ENCODE results near the gene LIX1L.

Gene LIX1L

DNA sequence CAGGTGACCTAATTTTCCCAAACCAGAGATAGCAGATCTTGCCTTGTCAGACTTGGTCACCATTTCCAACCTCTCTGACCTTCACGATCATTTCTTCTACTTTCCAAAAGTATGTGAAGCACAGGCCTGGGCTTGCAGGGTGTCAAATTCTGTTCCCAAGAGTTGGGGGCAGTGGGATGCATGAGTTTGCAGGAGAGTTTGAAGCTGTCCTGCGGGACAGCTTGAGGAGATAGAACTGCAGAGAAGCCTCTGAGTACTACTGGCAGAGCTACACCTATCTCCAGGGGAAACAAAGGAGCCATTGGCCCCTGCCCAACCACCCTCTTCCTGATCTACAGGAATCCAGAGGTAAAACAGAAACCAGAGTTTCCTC is 27.3 kb upstream of the LIX1L start:
- no peak for DNase-seq

DNA sequence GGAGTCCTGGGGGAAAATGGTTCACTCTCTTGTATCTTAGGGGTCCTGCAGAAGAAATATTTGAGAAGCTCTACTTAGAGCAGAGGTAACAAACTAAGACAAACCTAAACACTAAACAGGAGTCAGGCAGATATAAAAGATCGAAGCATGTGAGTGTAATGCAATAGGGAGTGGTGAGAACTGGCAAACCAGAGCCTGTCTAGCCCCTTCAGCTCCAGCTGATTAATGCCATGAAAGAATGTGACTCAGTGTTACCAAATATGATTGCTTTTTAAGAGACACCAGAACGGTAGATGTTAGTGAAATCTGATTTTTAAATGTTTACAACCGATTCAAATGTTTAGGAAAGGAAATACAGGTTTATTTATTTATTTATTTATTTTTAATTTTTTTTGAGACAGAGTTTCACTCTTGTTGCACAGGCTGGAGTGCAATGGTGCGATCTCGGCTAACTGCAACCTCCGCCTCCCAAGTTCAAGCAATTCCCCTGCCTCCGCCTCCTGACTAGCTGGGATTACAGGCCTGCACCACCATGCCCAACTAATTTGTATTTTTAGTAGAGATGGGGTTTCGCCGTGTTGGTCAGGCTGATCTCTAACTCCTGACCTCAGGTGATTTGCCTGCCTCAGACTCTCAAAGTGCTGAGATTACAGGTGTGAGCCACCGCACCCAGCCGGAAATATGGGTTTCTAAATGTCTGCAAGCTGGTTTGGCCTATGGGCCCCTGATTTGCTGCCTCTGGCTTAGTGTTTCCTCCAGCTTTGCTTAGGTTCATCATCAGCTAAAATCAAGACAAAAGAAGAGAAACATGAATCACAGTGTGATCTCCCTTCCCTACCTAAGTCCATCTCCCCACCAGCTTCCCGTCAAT is 26.4 kb upstream of the LIX1L start:
- no peak for DNase-seq

DNA sequence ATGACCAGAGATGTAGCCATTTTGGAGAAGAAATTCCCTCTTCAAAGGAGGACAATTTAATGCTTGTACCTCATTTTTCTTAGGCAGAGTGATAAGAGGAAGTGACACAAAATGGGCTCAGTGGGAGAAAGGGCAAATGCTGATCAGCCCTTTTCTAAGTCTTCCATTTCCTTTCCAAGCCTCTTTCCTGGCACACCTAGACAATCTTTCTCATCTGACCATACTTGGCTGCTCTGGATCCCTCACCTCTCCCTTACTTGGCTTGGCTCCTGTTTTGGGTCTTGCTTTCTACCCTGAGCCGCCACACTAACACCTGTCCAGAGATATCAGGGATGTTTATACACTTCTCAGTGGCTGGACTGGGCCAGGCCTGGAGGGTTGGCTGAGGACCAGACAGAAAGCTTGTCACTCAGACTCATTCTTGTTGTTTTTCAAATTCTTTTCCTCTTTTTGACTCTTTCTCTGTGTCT is 25.4 kb upstream of the LIX1L start:
- DNase-seq: no peak

DNA sequence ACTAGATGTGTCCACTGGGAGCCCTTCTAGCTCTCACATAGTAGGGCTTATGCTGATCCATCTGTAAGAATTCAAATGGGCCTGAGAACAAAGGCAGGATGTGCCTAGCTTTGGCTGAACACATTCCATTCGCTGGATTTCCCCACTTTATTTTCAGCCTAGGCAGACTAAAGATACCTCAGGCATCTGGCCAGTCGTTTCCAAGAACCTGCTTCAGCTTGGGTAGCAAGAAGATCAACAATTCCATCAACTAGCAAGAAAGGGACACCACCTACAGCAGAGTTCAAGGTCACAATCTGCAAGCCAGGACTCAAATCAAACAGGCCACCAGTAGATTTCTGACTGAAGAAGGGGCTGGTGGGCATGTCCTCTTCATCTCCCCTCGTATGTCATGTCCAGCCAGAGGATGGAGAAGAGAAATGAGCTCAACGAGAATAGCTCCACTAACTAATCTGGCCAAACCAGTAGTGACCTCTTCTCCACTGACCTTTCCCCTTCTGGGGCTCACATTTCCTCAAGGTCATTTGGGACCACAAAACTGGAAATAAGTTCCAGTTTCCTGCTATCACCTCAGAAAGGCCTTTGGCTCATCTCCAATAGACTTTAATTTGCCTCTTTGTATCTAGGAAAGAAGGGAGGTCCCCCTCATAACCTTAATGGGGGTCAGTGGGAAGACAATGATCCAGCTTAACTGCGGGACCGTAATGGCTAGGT is 24.4 kb upstream of the LIX1L start:
- no peak for DNase-seq

DNA sequence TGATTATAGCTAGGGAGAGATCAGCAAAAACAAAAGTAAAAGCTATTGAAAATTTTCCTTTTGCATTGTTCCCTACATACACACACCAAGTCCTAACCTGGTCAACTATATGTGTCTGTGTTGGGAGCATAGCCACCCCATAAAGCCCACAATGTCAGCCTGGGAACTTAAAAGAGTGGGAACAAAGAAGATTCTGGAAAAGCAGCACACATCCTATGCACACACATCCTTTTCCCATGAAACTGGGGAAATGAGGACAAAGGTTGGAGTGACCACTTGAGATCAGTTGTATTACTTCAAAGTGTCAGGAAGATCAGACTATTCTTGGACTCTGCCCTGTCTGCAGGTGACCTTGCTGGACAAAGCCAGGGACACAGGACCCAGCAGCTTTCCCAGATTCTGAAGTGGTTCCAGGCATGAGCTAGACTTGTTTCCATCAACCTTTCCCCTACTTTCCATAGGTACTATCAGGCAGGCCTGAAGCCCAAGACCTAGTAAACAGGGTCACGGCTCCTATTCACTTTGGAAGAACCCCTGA is 22.7 kb upstream of the LIX1L start:
- no peak for DNase-seq

DNA sequence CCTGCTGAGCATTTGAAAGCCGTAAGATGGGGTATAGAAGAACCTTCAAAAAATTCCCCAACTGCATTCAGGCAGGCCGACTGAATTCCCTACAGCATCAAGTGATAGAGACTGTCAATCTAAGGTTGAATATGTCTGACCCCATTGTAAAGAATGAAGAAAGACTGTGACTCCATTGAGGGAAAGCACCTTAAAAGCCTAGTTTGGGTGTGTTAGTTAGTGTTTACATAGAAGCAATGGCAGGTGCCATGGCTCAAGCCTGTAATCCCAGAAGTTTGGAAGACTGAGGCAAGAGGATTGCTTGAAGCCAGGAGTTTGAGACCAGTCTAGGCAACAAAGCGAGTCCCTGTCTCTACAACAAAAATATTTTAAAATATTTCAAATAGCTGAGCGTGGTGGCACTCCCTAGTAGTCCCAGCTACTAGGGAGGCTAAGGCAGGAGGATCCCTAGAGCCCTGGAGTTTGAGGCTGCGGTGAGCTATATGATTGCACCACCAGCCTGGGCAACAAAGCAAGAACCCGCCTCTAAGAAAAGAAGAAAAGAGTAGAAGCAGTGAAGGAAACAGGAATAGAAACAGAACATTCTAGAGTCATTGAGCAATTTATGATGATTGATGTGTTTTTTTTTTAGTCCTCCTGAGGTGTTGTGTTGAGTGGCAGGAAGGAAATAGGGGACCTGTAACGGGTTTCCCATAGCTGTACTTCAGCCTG is 22.1 kb upstream of the LIX1L start:
- no peak for DNase-seq

DNA sequence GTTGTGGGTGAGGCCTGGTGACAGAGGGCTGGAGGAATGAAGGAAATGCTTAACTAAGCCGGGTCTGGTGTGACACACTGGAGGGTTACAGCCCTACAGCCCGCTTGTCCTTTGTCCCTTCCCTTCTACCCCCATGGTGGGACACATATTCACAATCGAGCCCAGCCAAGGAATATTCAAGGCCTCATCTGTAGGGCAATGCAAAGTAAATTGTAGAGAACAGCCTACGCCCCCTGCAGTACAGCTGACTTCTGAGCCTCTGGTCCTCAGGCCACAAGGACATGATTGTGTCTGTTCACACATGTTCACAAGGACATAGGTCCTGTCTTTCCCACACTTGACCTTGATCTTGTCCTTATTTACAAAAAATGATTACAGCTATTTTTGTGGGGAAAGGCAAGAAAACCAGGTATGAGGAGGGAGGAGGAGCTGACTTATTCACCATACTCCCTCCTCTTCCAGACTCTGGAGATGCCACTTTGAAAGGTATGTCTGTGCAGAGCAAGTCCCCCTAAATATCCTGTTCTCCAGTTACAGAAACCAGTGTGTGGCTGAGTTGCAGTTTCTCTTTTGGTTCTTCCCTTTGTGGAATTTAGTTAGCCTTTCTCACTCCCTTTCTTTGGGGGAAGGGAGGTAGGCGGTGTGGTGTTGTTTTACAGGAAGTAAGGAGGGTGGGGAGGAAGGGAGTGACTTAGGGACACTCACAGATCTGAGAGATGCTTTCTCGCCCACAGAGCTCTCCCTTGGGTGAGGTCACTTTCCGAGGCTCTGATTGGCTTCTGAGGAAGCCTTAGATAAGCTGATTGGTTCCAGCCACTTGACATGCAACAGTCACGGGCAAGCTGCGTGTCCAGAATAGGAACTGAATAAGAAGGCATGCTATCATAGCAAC is 21.3 kb upstream of the LIX1L start:
- DNase-seq: peak; percentile 82 to 85

DNA sequence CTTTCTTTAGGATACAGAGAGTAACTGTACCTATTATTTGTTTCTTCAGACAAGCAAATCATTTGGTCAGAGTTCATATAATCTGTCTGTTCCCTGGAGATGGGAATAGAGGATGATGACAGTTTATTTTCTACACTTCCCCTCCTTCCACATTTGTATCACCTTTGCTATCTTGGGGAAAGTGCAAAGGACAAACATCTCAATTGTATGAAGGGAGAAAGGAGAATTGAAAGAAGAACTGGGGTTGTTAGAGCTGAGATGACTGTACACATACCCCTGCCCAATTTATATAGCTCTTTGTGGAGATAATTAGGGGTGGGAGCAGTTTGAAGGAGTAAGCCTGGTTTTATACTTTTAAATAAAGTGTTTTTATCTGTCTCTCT is 20.6 kb upstream of the LIX1L start:
- DNase-seq: no peak

DNA sequence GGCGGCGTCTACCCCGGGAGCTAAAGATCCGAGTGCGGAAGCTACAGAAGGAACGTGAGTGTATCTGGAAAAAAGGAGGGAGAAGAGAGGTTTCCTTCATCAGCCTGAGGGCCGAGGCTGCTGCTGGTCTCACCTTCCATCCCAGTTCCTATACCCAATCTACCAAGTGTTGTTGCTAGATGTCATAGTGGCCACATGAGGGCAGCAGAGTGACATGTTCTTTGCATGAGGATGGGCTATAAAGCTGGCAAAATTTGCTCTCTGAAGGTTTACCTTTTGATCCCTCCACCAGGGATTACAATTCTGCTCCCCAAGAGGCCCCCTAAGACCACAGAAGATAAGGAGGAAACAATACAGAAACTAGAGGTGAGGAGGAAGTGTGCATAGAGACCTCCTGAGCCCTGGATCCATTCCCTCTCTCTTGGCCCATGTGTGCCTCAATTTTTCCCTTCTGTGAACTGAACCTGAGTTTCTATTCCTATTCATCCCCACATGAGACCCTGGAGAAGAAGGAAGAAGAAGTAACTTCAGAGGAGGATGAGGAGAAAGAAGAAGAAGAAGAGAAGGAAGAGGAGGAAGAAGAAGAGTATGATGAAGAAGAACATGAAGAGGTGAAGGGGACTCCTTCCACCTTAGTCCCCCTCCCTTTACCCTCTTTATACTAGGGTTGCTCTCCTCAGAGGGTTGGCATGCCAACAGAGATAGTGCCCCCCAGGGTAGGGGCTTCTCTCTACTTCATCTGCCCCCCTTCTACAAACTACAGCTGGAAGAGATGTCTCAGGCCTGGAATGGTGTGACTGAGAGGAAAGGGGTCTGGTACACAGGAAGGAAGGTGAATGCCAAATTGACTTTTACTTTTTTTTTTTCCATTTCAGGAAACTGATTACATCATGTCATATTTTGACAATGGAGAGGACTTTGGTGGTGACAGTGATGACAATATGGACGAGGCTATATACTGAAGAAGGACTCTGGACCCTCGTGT is 20.0 kb upstream of the LIX1L start:
- DNase-seq: peak; percentile 70 to 75

DNA sequence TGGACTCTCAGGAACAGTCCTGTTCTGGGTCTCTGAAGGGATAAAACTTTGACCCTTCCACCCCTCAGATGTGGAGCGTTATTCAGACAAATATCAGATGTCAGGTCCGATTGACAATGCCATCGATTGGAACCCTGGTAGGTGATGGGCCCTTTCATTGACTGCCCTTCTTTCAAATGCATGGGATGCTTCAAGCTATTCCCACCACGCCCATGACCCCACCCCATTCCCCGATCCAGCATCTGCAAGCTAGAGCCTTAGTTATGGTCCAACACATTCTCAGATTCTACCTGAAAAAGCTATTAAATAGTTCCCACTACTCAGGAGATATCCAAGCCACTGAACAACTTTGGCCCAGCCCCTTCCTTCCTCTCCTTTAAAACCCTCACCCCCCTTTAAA is 19.2 kb upstream of the LIX1L start:
- no peak for DNase-seq

DNA sequence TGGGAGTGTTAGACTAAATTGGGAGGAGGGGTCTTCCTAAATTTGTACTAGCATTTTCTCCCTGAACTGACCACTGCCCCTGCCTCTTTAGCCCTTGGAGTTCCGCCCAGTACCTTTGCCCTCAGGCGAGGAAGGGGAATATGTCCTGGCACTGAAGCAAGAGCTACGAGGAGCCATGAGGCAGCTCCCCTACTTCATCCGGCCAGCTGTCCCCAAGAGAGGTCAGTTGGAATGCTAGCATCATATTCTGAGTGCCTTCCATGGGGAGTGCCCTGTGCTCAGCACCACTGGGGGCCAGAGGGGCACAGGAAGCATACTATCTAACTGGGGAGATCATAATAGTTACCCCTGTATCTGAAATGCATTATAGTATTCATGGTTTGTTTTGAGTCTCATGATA is 17.4 kb upstream of the LIX1L start:
- DNase-seq: peak in 1 of 2 experiments; percentile 7

- peak in 1 of 2 experiments; percentile 7 for DNase-seq
These were observed 16.9 kb upstream of the LIX1L start for GRCh38 chr1:145974721-145975120.

DNA sequence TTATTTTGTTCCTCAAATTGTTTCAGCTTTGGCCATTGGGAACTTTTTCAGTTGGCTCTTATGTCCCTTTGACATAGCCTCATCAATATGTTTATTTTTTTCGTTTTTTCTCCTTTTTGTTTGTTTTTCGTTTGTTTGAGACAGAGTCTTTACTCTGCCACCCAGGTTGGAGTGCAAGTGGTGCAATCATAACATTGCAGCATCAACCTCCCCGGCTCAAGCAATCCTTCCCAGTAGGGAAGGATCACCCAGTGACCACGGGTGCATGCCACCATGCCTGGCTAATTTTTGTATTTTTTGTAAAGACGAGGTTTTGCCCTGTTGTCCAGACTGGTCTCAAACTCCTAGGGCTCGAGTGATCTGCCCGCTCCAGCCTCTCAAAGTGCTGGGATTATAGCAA is 14.8 kb upstream of the LIX1L start:
- peak in 1 of 2 experiments; percentile 6 for DNase-seq

- DNase-seq: no peak
These were observed 9.5 kb upstream of the LIX1L start for GRCh38 chr1:145967288-145967687.

- DNase-seq: no peak
These were observed 7.4 kb upstream of the LIX1L start for GRCh38 chr1:145965119-145965744.

DNA sequence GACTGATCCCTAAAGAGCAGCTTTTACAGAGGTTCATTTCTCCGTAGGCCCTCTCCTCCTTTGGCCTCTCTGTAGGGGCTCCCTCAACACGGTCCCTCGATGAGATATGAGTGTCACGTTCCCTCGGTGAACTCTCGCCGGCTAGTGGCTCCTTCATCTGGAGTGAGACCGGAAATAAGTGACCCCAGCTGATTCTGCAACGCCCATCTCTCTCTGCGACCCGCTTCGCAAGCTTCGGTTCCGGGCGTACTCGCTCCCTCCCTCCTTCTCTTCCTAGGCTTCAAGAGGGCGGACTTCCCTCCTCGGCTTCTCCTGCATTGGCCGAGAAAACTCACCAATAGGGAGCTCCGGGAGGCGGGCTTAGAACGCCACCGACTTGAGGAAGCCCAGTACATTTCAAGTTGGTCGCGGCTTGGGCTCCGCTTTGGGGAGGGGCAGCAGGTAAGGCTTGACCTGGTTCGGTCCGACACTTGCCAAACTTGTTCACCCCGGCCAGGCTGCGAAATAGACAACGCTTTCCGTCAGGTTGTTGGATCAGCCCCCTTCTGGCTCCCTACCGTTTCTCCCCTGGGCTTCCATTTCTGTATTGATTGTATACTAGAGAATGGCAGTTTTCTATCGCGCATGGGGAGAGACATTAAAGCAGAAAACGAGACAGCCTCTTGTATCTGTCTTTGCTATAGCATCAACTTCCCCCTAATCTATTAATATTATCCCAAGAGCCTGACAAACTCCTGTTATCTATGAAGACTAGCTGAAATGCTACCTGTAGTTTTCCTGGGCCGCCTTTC is 6.7 kb upstream of the LIX1L start, which contains the start of the genes ANKRD34A and POLR3GL:
Gene ANKRD34A, minus strand, starts transcription at position 248 of the 791 bp plus-strand sequence. CDS start 2,816 bp downstream, outside the sequence.
Gene POLR3GL, plus strand, starts transcription at position 363 of the 791 bp plus-strand sequence. CDS start 10,176 bp downstream, outside the sequence.
- DNase-seq: peak; percentile 93

GRCh38 chr1:145963265-145964019 is 5.6 kb upstream of the LIX1L start:
- DNase-seq: no peak

Data from activated T-cell treated with anti-CD3 and anti-CD28 coated beads, Interleukin-2, amount 50 U/mL, for 48 hours (primary cell).